ENCODE results near the gene GH2.

The GH2 gene

DNA sequence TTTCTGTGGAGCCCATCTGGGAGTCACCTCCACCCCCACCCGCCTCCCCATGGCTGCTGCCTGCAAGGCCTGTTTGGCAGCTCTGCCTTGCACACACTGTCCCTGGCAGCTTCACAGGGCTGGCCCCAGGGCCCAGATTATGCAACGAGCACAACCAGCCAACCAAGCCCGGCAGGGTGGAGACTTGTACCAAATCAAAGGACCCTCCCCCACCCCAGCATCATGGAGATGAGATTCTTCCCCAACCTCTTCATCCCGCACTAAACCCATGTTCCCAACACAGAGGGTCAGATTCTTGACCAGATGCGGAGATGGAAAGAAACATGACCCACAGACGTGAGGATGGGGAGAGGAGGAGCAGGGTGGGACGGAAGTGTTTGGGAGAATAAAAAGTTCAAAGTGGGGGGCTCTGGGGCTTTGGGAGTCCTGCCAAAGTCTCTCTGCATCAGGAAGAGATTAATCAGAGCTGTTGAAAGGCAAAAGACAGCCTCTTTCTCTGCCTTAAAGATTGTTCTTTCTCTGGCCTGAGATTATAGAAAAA, 43.0 kb downstream of the GH2 start:
- no peak for DNase-seq

DNA sequence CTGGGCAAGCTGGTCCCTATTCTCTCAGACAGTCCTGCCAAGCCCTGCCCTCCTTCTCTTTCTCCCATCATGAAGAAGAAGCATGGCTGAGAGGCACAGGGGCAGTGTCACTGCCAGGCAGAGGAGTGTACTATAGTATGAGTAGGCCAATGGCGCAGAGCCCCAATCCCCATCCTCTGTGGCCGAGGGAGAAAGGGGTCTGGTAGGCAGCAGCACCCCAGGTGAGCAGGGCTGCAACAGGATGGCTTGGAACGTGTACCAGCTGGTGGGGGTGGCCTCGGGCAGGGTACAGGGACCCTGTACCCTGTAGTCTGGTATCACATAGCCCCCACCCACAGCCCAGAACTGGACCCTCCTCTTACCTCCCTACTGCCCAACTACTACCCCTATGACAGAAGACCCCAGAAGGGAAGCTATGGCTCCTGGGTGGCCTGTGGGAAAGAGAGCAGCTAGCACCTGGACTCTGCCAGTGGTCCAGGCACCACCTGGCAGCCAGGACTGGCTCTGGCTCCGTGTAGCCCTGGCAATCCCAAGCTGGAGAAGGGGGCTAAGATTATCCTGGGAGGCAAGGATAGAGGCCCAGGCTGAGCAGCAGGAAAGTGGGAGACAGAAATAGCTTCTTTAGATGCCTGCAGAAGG, 43.7 kb downstream of the GH2 start:
- no peak for DNase-seq

DNA sequence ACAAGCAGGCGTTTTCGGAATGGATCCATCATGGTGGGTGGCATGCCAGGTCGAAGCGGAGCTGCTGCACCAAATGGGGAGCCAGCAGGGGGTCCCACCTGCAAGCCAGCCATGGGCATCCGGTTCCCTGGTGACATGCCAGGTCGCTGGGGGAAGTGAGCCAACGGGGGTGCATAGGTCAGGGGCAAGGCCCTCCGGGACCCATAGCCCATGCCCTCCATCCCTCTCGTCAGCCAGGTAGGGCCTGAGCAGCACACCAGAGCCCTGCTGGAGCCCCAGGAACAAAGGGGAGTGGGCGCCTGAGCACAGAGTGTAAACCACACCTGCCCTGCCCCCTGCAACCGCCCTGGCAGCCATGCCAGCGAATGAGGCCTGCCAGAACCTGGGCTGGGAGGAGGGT, 44.3 kb downstream of the GH2 start:
- DNase-seq: no peak

DNA sequence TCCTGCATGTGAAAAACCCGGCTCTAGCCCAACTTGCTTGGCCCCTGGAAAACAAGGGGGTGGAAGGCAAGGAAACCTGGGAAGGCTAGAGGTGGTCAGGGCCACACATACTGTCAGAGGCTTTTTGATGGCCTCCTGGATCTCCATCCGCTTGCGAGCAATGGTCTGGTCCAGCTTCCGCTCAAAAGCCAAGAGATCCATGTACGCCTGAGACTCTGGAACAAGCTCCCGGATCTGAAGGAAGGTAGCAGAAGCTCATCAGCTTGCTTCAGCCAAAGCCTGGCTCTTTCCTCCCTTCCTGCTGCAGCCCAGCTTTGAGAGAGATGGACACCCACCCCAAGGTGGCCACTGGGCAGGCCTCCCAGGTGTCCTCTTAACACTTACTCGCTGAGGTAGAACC, 44.9 kb downstream of the GH2 start:
- DNase-seq: no peak

DNA sequence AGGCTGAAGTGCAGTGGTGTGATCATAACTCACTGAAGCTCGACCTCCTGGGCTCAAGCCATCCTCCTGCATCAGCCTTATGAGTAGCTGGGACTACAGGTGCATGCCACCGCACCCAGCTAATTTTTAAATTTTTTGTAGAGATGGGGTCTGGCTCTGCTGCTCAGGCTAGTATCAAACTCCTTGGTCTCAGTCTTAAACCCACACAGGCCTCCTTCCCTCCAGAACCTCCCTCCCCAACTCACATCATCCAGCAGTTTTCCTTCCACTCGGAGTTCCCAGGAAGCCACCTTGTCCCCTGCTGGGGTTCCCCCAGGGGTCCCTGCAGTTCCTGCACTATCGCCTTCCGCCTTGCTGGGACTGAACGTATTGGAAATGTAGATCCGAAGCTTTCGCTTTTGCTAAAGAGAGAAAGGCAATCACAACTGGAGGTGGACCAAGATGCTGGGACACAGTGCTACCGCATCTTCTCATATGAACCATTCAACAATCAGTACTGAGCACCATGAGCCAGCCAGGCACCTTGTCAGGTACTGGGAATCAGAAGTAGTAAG, 46.5 kb downstream of the GH2 start:
- DNase-seq: no peak

DNA sequence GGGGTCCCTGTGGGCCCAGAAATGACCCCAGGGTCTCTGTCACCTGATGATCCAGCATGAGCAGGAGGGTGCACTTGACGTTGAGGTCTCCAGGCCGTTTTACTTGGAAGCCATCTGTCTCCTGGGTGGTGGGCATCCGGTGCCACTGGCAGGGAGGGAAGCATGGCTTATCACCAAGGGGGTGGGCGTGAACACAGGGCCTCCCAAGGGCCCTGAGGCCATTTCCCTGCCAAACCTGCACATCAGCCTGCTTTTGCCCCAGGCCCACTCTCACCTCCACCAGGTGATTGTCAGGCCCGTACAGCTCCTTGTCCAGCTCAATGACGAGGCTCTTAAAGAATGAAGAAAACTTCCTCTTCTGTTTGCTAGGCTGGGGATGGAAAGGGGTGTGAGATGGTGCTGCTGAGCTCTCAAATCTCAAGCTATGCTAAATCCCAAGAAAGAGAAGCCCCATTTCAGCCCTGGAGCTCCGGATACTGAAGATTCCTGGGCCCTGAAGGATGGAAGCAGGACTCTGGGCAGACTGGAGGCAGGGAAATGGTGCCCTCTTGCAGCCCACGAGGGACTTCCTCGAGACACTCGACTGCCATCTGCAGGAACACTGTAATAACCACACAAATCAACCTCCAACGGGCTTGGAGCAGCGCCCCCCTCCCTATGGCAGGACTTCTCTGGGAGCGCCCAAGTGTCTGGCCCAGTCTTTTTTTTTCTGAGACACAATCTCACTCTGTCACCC, 47.1 kb downstream of the GH2 start:
- DNase-seq: no peak

DNA sequence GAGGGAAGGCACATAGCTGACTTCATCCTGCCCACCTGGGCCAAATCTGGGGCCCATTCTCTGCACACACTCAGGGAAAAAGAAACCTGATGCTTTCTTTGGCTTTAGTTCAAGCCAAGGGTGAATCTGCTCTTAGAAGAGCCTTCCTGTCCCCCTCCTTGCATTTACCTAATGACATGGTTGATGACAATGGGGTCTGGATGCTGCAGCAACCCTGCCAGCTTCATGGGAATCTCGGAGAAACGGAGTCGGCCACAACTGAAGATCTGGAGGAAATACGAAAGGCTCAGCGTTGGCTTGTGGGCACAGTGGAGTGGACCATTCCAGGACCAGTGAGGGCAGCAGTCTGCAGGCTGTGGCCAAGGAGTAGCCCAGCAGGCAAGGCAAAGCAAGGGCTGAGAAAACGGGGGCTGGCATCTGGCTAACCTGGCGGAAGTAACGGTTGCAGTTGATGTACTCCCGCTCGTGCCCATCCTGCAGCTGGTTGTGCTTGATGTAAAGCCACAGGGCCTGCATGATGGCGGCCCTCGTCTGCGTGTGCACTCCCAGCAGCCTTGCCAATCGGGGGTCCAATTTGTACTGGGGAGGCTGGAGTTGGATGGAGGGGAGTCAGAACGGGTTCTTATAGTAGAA, 47.9 kb downstream of the GH2 start:
- no peak for DNase-seq

DNA sequence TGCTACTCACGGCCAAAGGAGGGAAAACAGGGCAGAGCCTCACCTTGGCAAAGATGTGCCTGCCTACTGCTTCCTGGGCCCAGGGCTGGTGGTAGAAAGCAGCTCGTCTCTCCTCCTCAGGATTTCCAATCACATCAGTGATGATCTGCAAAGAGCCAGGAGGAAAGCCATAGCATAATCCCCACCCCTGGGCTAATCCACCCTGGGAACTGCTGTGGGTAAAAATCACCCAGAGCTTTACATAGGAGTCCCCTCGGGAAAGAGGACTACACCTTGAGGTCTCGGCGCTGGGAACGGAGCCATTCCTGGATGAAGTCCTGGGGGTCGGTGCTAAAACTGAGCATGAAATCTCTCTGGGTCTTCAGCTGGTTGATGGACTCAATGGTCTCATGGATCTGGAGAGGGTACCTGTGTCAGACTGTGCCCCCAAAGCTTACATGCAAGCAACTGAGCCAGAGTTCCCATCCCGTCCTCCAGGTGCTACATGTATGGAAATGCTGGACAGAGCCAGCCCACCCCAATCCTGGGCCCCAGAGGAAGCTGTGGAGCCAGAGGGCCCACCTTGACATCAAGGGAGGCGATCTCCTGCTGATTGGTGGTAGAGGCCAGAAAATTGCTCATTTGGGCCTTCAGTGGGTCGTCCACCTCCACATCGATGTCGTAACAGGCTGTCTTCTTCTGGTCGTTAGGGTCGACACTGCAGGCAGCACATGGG, 48.6 kb downstream of the GH2 start:
- no peak for DNase-seq

DNA sequence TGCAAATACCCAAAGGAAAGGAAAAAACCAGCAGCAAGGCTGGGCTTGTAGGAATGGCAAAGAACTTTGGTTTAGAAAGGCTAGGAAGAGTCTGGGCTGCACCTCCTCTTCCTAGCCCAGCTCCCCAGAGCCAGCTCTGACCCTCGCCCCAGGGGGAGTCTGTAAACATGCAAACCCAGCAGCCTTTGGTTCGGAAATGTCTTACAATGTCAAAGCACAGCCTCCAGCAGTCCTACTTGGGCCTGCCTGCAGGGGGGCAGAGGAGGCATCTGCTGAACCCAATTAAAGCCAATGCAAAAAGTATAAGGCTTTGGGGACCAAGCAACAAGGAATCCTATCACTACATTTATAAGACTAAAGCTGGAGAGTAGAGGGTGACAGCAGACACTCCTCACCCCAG, 49.3 kb downstream of the GH2 start:
- DNase-seq: no peak

DNA sequence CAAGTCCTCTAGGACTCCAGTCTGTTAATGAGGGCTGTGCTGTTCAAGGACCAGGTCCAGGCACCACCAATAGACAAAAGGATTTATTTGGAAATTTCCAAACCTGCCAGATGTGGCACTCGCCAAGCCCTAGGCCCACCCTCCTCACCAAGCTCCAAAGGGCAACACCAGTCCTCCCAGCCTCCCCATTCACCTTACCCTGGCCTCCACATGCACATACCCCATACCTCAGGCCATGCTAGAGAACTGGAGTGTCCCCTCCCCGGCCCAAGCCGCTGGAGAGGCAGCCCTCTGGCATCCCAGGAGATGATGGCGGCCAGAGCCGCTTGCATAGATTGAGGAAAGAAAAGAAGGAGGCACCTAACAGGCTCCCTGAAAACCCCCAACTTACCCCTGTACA, 49.7 kb downstream of the GH2 start:
- no peak for DNase-seq

DNA sequence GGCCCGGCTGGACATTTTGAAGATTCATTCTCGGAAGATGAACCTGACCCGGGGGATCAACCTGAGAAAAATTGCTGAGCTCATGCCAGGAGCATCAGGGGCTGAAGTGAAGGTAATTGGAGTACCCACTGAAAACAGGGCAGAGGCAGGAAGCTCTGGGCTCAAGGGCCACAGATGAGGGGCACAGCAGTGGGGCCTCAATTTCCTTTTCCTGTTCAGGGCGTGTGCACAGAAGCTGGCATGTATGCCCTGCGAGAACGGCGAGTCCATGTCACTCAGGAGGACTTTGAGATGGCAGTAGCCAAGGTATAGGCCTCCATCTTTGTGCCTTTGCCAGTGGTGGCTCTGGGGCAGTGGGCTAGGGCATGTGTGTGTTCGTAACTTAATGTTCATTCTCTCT, 50.2 kb downstream of the GH2 start:
- DNase-seq: no peak

DNA sequence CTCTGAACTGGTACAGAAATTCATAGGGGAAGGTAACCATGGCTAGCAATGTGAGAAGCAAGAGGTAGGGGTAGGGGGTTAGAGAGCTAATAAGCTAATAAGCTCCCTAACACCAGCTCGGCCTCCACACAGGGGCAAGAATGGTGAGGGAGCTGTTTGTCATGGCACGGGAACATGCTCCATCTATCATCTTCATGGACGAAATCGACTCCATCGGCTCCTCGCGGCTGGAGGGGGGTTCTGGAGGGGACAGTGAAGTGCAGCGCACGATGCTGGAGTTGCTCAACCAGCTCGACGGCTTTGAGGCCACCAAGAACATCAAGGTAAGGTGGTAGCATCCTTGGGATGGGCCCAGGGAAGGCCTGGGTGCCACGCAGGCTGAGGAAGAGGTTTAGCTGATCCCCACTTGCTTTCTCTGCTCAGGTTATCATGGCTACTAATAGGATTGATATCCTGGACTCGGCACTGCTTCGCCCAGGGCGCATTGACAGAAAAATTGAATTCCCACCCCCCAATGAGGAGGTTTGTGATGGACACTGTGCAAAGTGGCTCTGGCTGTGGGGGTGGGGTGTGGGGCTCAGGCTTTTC, 50.7 kb downstream of the GH2 start:
- DNase-seq: no peak

DNA sequence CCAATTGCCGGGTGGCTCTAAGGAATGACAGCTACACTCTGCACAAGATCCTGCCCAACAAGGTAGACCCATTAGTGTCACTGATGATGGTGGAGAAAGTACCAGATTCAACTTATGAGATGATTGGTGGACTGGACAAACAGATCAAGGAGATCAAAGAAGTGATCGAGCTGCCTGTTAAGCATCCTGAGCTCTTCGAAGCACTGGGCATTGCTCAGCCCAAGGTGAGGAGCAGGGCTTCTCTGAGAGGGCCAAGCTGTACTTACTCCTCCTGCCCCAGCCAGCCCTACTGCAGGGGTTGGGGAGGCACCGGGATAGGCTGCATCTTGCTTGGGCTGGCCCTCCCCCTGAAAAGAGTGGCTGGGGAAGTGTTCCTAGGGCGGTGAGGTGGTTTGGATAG, 51.5 kb downstream of the GH2 start:
- DNase-seq: no peak
